Measurements from ENCODE around the gene KIFAP3. TPM values are rescaled to one million over a fixed set of nuclear protein-coding genes. Genes with fewer than 3 reads are reported as not detected.
"Not testable (repeated sequence)": the region's sequence is repeated elsewhere in the genome, so short reads cannot be mapped to it uniquely, and the experiment has no call there.

The KIFAP3 gene
- total and polyA plus RNA-seq, 4 experiments from 2014 or later, result 16.1 to 22.2 (median 18.5) TPM

GRCh38 chr1:170010443-170010842, 64.1 kb downstream of the KIFAP3 start:
- Mint-ChIP-seq H3K4me1 (peaks cover 0 to 2% (median 0%) of the 10 kb centered on the region in 4 donors), H3K27ac (no peak overlapping the region), H3K36me3 (peaks cover 22 to 36% of the 10 kb centered on the region in 2 donors), H3K9me3 (peaks cover 0 to 13% (median 1%) of the 10 kb centered on the region in 8 donors), H3K27me3 (no peaks in the 10 kb centered on the region), H3K4me3 (no peak overlapping the region)
- intact Hi-C loops (cut with micrococcal nuclease), result no loop called here
- no peaks in the 10 kb centered on the region for H3K9me3 ChIP-seq (ENCODE audit: control insufficient read depth in 1 of 2, low read length in 2 of 2)
- POLR2A ChIA-PET (ENCODE audit: partially characterized antibody), result no interaction called here
- peak in 2 of 5 donors; percentile 2 to 28 for DNase-seq
- no peak overlapping the region for H3K27ac ChIP-seq (ENCODE audit: low read depth, low read length)
- CTCF ChIA-PET (ENCODE audit: partially characterized antibody), result interaction anchor here (1.5 kb wide), 1 partner anchor 918 kb away, joined by 4 read pairs; no protein-coding TSS in a partner anchor
- H3K27me3 ChIP-seq (ENCODE audit: insufficient read depth, low read length), result no peaks in the 10 kb centered on the region
- H3K36me3 ChIP-seq (ENCODE audit: insufficient read depth, low read length), result no peaks in the 10 kb centered on the region
- H3K4me1 ChIP-seq (ENCODE audit: insufficient read depth, low read length), result no peaks in the 10 kb centered on the region
- no peak overlapping the region for H3K4me3 ChIP-seq (ENCODE audit: low read length in 2 of 2)

- POLR2A ChIA-PET (ENCODE audit: partially characterized antibody), result no interaction called here
- intact Hi-C loops (cut with micrococcal nuclease), result no loop called here
Observed at GRCh38 chr1:170009551-170009950, 64.9 kb downstream of the KIFAP3 start.

GRCh38 chr1:170008745-170009144, 65.8 kb downstream of the KIFAP3 start:
- Mint-ChIP-seq H3K36me3 (peaks cover 16 to 29% of the 10 kb centered on the region in 2 donors), H3K9me3 (peaks cover 0 to 13% (median 1%) of the 10 kb centered on the region in 8 donors), H3K4me3 (peak overlapping the region in 1 of 8 donors; percentile 45)
- POLR2A ChIA-PET (ENCODE audit: partially characterized antibody); H3K4me3 ChIP-seq (ENCODE audit: low read length in 2 of 2); H3K27ac ChIP-seq (ENCODE audit: low read depth, low read length); H3K27me3 Mint-ChIP-seq; intact Hi-C loops (cut with micrococcal nuclease); H3K27me3 ChIP-seq (ENCODE audit: insufficient read depth, low read length); CTCF ChIA-PET (ENCODE audit: partially characterized antibody); DNase-seq; H3K9me3 ChIP-seq (ENCODE audit: control insufficient read depth in 1 of 2, low read length in 2 of 2); H3K4me1 ChIP-seq (ENCODE audit: insufficient read depth, low read length); H3K4me1 Mint-ChIP-seq; H3K27ac Mint-ChIP-seq; H3K36me3 ChIP-seq (ENCODE audit: insufficient read depth, low read length): not testable (repeated sequence)

More at GRCh38 chr1:170009551-170009950, 64.9 kb downstream of the KIFAP3 start:
- H3K9me3 ChIP-seq (ENCODE audit: control insufficient read depth in 1 of 2, low read length in 2 of 2), result no peaks in the 10 kb centered on the region
- H3K4me1 ChIP-seq (ENCODE audit: insufficient read depth, low read length), result no peaks in the 10 kb centered on the region
- CTCF ChIA-PET (ENCODE audit: partially characterized antibody), result interaction anchor here (1.5 kb wide), 1 partner anchor 919 kb away, joined by 4 read pairs; no protein-coding TSS in a partner anchor
- Mint-ChIP-seq H3K36me3 (peaks cover 20 to 33% of the 10 kb centered on the region in 2 donors), H3K4me1 (peaks cover 0 to 2% (median 0%) of the 10 kb centered on the region in 4 donors), H3K9me3 (peaks cover 0 to 13% (median 1%) of the 10 kb centered on the region in 8 donors), H3K27me3 (no peaks in the 10 kb centered on the region), H3K4me3 (no peak overlapping the region), H3K27ac (no peak overlapping the region)
- no peaks in the 10 kb centered on the region for H3K36me3 ChIP-seq (ENCODE audit: insufficient read depth, low read length)
- DNase-seq, result no peak
- H3K4me3 ChIP-seq (ENCODE audit: low read length in 2 of 2), result no peak overlapping the region
- H3K27me3 ChIP-seq (ENCODE audit: insufficient read depth, low read length), result no peaks in the 10 kb centered on the region
- no peak overlapping the region for H3K27ac ChIP-seq (ENCODE audit: low read depth, low read length)

- intact Hi-C loops (cut with micrococcal nuclease); POLR2A ChIA-PET (ENCODE audit: partially characterized antibody); DNase-seq: not testable (repeated sequence)
Observed at GRCh38 chr1:170003270-170003835, 71.1 kb downstream of the KIFAP3 start.

GRCh38 chr1:170001266-170001665, 73.2 kb downstream of the KIFAP3 start:
- H3K27ac ChIP-seq (ENCODE audit: low read depth, low read length), result no peak overlapping the region
- peaks cover 0 to 2% (median 0%) of the 10 kb centered on the region in 8 donors for H3K9me3 Mint-ChIP-seq
- no peak overlapping the region for H3K4me3 Mint-ChIP-seq
- intact Hi-C loops (cut with micrococcal nuclease), result no loop called here
- no peaks in the 10 kb centered on the region for H3K36me3 ChIP-seq (ENCODE audit: insufficient read depth, low read length)
- peaks cover 24 to 34% of the 10 kb centered on the region in 2 donors for H3K36me3 Mint-ChIP-seq
- POLR2A ChIA-PET (ENCODE audit: partially characterized antibody), result interaction anchor here (1.4 kb wide), 1 partner anchor 73 kb away, joined by 4 read pairs; the partner anchor contains the start of gene KIFAP3
- no peaks in the 10 kb centered on the region for H3K27me3 Mint-ChIP-seq
- CTCF ChIA-PET (ENCODE audit: partially characterized antibody), result no interaction called here
- no peak for DNase-seq
- H3K27me3 ChIP-seq (ENCODE audit: insufficient read depth, low read length), result no peaks in the 10 kb centered on the region
- no peak overlapping the region for H3K4me3 ChIP-seq (ENCODE audit: low read length in 2 of 2)
- H3K4me1 ChIP-seq (ENCODE audit: insufficient read depth, low read length), result no peaks in the 10 kb centered on the region
- no peak overlapping the region for H3K27ac Mint-ChIP-seq
- no peaks in the 10 kb centered on the region for H3K4me1 Mint-ChIP-seq
- H3K9me3 ChIP-seq (ENCODE audit: control insufficient read depth in 1 of 2, low read length in 2 of 2), result no peaks in the 10 kb centered on the region

More at GRCh38 chr1:170003270-170003835, 71.1 kb downstream of the KIFAP3 start:
- CTCF ChIA-PET (ENCODE audit: partially characterized antibody); H3K27ac Mint-ChIP-seq; H3K36me3 ChIP-seq (ENCODE audit: insufficient read depth, low read length); H3K4me3 Mint-ChIP-seq; H3K4me1 Mint-ChIP-seq; H3K27me3 Mint-ChIP-seq; H3K4me1 ChIP-seq (ENCODE audit: insufficient read depth, low read length); H3K4me3 ChIP-seq (ENCODE audit: low read length in 2 of 2); H3K9me3 ChIP-seq (ENCODE audit: control insufficient read depth in 1 of 2, low read length in 2 of 2); H3K27ac ChIP-seq (ENCODE audit: low read depth, low read length); H3K9me3 Mint-ChIP-seq; H3K27me3 ChIP-seq (ENCODE audit: insufficient read depth, low read length): not testable (repeated sequence)
- peaks cover 19 to 20% of the 10 kb centered on the region in 2 donors for H3K36me3 Mint-ChIP-seq

GRCh38 chr1:169999761-170000160, 74.7 kb downstream of the KIFAP3 start:
- Mint-ChIP-seq H3K4me1 (no peaks in the 10 kb centered on the region), H3K36me3 (peaks cover 26 to 34% of the 10 kb centered on the region in 2 donors), H3K27me3 (no peaks in the 10 kb centered on the region), H3K27ac (no peak overlapping the region), H3K9me3 (no peaks in the 10 kb centered on the region), H3K4me3 (no peak overlapping the region)
- no peaks in the 10 kb centered on the region for H3K9me3 ChIP-seq (ENCODE audit: control insufficient read depth in 1 of 2, low read length in 2 of 2)
- no peak overlapping the region for H3K27ac ChIP-seq (ENCODE audit: low read depth, low read length)
- H3K27me3 ChIP-seq (ENCODE audit: insufficient read depth, low read length), result no peaks in the 10 kb centered on the region
- no peak for DNase-seq
- no peaks in the 10 kb centered on the region for H3K4me1 ChIP-seq (ENCODE audit: insufficient read depth, low read length)
- POLR2A ChIA-PET (ENCODE audit: partially characterized antibody), result interaction anchor here (0.6 kb wide), 1 partner anchor 1939 kb away, joined by 3 read pairs; no protein-coding TSS in a partner anchor
- intact Hi-C loops (cut with micrococcal nuclease), result no loop called here
- H3K36me3 ChIP-seq (ENCODE audit: insufficient read depth, low read length), result no peaks in the 10 kb centered on the region
- CTCF ChIA-PET (ENCODE audit: partially characterized antibody), result no interaction called here
- no peak overlapping the region for H3K4me3 ChIP-seq (ENCODE audit: low read length in 2 of 2)

GRCh38 chr1:169999331-169999741, 75.2 kb downstream of the KIFAP3 start:
- H3K4me1 ChIP-seq (ENCODE audit: insufficient read depth, low read length), result no peaks in the 10 kb centered on the region
- DNase-seq, result no peak
- no peak overlapping the region for H3K4me3 ChIP-seq (ENCODE audit: low read length in 2 of 2)
- H3K36me3 Mint-ChIP-seq, result peaks cover 26 to 34% of the 10 kb centered on the region in 2 donors
- H3K27ac ChIP-seq (ENCODE audit: low read depth, low read length), result no peak overlapping the region
- H3K27me3 ChIP-seq (ENCODE audit: insufficient read depth, low read length), result no peaks in the 10 kb centered on the region
- CTCF ChIA-PET (ENCODE audit: partially characterized antibody), result no interaction called here
- H3K4me1 Mint-ChIP-seq, result no peaks in the 10 kb centered on the region
- H3K36me3 ChIP-seq (ENCODE audit: insufficient read depth, low read length), result no peaks in the 10 kb centered on the region
- POLR2A ChIA-PET (ENCODE audit: partially characterized antibody), result no interaction called here
- intact Hi-C loops (cut with micrococcal nuclease), result no loop called here
- no peaks in the 10 kb centered on the region for H3K9me3 Mint-ChIP-seq
- H3K9me3 ChIP-seq (ENCODE audit: control insufficient read depth in 1 of 2, low read length in 2 of 2), result no peaks in the 10 kb centered on the region
- no peaks in the 10 kb centered on the region for H3K27me3 Mint-ChIP-seq
- H3K4me3 Mint-ChIP-seq, result no peak overlapping the region
- no peak overlapping the region for H3K27ac Mint-ChIP-seq
